SKM-1 (cell line): Measurements from ENCODE around the gene SMAD7.

ENCODE experiments used
- DNase-seq: peaks from one replicate; lab custom pipeline; 2025; ENCODE audit not compliant: unreplicated experiment; lab: John Stamatoyannopoulos, UW

Gene SMAD7

DNA sequence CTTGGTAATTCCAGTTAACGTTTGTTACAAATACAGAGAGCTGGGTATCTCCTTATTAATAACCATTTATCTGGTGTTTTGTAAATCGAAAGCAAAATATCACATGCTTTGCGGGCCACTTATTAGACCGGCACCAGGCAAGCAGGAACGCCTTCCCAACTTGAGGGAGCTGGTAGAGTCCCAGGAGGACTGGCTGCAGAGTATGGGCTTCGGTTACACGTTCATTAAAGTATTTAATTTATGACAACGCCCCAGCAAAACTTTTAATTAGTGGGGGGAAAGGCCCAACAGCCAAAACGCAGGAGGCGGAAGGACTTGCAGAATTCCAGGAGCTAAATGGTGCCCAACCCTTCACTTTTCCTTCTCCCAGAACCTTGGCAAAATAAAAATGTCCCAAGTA, 3.7 kb downstream of the SMAD7 start:
- DNase-seq = no peak

DNA sequence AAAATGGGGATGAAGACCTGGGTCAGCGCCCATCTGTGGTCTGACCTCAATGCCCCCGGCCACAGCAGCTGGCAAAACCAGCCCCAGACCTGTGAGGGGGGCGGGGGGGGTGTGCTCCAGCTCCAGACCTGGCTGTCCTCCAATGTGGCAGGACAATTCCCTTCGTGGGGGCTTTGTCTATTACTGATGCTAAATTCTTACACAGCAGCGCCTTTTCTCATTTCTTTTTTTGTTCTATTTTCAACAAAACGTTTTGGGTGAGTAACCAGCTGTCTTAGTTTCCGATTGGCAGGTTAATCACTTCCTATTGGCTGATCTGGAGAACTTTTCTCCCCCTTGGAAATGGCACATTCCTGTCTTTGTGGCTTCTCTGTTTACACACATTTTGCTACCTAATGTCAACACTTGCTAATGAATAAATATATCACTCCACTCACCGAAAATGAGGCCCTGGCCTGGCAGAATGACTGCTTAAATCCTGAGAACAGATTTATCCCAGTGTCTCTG, 4.4 kb downstream of the SMAD7 start:
- DNase-seq = no peak

DNA sequence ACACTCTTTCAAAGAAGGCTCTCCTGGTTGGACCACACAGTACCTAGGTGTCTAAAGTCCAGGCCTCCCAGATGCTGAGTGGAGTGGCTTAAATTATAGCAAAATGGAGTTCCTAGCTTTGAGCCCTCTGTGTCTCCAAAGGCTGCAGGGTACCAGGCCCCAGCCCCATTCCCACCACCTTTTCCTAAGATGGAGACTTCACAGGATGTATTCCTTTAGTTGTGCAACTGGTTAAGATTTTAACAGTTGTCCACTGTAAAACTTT, 4.9 kb downstream of the SMAD7 start:
- DNase-seq = no peak

DNA sequence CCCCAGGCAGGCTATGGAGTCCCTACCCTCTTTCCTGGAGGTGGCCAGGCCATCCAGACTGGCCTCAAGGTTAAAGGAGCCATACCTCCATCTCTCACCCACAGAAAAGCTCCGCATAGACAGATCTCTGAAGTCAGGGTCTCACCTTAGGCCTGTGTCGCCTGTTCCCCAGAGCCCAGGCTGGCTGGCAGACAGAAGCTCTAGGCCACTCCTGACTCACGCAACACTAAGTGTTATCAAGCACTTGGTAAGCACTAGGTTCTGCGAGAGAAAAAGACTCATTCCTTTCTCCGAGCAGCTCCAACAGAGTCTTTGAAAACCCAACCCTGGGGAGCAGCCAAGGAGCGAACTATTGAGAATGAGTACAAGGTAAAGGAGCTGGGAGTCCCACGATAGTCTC, 6.1 kb downstream of the SMAD7 start:
- no peak for DNase-seq

DNA sequence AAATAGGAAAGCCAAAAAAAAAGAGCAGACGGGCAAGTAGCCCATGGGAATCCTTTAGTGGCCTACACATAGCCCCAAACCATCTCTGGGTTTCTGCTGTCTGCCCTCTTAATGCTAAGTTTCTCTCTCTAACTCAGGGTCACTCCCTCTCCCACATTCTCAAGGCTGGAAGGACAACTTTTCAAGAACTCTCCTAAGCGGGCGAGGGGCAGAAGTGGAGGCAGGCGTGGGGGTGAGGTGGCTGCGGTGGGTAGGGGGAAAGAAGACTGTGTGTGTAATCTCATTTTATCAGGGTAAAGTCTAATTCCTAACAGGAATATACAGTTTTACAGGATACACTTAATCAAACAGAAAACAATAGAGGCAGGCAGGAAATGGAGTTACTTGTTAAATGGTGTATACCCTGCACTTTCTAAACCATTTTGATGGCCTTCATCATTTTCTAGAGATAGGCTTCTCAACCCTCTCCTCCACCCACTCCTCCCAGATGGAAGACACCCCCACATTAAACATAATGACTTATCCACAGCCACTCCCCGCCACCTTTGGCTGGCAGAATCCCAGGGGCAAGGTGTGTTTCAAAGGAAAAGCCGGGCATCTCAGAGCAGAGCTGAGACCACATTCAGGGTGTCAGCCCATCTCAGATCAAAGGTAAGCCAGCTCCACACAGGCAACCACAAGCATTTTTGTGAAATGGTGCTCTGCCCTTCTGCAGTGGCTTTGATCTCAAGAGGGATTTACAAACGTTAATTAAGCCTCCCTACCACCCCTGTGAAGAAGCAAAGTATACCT, 6.8 kb downstream of the SMAD7 start:
- DNase-seq = no peak

DNA sequence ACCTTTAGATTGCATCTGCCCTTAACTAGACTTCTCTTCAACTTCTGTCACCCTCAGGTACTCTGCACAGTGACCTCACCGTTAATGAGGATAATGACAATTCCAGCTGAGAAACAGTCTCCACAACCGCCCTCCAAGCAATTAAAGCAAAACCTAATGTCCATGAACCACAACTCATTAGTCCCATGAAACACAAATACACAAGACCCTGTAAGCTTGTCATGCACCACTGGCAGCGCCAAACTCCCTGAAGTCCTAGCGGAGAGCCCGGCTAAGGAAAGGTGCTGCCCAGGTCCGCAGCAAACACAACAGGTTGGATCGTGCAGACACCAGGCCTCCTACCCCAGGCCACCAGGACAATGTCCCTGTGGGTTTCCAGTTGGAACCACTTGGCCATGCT, 7.4 kb downstream of the SMAD7 start:
- DNase-seq = no peak

DNA sequence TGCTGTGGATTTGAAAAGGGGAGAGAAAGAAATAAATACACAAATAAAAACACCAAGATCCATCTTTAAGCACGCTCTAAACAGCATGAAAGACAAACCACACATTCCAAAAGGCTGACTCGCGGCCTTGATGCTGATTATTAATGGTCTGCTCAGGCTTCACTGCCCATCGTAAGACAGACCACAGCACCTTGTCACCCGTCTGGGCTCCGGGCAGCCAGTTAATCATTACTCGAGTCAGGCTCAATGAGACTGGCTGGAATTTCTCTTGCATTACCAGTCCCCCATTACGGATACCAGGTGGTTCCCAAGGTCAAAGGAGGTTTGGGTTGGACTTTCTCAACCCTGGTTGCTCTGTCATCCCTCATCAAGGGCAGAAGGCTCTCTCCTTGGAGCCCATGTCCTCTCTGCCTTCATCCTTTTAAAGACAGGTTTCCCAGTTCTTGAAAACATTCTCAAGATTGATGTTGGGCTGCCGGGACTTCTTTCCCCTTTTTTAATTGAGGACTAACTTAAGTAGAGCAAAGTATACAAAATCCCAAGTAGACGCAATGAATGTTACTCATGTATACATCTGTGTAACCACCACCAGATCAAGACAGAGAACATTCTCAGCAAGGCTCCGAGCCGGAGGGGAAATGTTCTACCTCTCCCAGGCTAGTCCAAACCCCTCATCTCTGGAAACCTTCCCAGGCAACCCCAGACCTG, 8.1 kb downstream of the SMAD7 start:
- DNase-seq = no peak

DNA sequence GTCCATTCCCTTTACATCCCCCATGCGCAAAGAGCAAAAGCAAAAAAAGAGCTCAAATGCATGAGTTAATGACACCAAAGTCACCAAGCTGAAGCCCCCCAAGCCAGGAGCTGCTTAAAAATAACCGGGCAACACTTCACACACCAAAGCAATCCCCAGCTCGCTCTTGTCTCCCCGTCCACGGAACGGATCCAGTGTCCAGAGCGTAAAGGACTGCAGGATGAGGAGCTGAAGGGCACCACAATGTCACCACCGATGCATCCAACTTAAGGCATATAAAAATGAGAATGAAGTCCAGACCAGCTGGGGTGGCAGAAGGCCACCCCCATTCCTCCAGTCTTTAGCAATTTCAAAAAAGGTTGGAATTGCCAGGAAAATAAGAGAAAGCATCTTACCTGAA, 8.7 kb downstream of the SMAD7 start:
- DNase-seq = no peak

DNA sequence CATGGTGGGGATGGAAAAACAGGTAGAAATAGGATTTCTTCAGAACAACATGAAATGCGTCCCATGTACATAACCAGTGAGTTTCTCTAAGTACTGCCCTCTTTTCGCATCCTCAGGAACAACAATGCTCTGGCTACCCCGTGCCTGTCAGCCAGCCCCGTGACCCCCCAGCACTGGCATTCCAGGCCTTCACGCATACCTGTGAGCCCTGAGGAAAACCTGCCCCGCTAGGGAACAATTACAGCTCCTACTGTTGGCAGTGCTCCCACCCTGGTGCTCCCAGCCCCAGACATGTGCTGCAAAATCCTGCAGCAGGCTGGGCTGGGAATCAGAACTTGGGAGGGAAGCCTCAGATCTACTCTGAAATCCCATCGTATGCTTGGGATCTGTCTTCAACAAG, 9.1 kb downstream of the SMAD7 start:
- DNase-seq = no peak

DNA sequence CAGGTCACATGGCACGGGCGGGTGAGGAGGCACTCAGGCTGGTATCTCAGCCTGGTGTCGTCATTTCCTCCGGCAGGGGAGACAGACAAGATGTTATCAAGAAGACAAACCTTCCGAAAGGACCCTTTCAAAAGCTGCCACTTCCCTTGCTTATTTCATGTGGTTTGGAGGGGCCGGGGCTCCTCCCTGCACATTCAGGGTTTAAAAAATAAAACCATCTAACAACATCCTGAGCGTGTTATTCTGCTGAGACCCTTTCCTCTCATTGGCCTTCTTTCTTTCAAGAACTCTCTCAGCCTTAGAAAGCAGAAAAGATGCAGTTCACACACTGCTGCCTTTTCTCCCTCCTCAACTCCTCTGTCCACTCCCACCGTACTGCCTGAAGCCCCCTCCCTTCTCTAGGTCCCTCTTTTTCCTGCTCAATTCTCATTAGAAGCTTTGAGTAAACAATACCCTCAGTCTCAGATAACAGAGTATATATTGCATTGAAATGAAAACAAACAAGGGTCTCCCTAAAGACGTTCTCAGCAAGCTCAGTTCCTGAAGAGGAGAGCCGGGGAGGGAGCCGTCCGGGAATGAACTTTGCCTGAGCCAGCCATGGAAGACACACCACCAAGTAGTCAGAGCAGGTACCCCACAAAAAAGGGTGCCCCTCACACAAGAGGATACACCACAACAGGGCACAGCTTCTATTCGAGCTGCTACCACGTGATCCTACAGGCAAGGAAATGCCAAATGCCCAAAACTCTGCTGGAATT, 9.7 kb downstream of the SMAD7 start:
- DNase-seq = no peak

DNA sequence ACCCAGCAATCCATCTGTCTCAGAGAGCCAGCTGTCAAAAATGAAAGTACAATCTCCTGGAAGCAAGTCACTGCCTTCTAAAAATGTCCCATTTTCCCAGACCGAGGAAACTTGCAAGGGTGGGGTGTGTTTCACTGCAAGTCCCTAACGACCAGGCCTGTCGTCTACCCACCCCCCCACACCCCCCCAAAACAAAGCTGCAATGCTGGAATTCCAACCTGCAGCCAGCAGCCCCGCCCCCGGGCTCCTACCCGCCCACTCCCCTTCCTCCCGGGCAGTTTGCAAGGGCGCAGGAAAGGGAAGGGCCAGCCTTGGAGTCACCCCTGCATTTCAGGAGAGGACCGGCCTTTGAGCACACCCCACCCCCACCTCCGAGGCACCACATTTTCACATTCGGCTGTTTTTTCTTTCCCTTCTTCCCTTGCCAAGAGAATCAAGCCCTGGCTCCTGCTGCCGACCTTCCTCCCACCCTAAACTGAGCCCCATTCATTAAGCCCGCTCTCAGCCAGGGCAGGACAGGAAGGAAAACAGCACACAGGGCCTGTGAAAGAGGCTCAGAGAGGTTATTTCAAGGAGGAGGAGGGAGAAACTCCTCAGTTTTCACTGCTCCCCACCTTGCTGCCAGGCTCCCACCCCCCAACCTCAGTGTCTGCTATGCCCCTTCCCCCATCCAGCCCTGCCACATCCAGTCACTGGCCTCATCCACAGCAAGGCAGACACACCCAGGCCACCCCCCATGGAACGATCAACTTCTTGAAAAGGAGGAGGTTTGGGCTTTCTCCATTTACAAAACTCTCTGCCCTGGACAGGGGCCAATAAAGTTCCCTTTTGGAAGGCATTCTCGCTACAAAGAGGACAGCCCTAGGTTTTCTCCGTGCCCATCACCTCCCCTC, 11.3 kb downstream of the SMAD7 start:
- no peak for DNase-seq

DNA sequence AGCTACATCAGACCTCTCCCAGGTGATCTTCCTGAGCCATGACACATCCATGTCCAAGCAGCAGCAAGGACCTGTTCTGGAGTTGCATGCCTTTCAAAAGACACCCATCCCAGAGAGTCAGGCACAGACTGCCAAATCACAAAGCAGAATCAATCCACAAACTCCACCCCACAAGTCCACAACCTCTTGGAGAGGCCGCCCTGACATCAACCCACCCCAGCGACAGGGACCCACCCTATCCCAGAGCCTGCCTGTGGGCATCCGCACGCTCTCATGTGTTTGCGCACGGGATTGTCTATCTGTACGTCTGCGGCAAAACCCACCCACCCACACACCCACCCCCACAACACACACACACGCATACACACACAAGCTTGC, 11.9 kb downstream of the SMAD7 start:
- no peak for DNase-seq

DNA sequence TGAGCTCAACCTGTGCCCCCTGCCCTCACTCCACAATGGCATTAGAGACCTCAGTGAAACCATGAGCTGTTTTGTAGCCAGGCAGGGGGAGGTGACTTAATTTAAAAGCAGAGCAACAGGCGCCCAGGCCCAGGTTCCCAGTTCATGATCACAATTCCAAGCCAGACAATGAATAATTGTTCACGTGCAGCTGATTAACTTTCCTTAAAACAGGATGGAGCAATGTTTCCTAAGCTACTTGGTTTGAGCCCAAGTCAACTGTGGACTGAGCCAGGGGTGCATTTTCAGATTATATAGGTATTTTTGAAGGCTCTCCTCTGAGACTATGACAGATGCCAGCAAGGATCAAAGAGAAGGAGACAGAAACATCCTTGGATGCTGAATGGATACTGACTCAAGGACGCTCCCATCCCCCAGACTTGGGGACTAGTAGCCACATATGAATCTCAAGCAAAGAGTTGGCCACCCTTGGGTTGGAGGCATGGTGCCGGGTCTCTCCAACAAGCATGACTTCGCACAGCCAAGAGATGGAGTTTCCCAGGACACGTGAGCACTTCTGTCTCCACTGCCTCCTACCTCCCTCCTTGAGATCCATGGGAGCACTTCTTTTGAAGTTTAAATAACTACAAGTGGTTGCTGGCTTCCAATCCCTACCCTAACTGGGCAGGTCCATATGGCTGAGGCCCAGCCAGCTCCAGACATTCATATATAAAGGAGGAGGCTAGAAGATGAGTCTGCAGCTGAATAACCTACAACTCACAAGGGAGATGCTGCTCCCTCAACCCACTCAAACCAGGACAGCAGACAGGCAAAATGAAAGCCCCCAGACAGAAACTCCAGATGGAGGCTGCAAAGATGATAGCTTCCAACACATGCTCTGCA, 12.7 kb downstream of the SMAD7 start:
- DNase-seq = no peak

DNA sequence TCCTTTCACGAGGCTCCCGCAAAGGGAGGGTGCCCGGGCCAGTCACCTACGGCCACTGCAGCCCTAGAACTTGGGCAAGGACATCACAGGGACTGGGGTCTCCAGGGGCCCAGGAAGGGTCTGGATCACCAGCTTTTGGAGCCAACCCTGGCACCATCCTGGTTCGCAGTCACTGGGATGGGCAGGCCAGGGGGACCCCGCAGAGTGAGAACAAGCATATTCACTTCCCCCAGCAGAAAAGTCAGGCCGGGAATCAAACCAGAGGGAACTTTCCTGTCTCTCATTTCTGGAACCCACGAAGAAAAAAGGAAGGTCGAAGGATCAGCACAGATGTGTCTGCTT, 15.4 kb downstream of the SMAD7 start:
- no peak for DNase-seq

DNA sequence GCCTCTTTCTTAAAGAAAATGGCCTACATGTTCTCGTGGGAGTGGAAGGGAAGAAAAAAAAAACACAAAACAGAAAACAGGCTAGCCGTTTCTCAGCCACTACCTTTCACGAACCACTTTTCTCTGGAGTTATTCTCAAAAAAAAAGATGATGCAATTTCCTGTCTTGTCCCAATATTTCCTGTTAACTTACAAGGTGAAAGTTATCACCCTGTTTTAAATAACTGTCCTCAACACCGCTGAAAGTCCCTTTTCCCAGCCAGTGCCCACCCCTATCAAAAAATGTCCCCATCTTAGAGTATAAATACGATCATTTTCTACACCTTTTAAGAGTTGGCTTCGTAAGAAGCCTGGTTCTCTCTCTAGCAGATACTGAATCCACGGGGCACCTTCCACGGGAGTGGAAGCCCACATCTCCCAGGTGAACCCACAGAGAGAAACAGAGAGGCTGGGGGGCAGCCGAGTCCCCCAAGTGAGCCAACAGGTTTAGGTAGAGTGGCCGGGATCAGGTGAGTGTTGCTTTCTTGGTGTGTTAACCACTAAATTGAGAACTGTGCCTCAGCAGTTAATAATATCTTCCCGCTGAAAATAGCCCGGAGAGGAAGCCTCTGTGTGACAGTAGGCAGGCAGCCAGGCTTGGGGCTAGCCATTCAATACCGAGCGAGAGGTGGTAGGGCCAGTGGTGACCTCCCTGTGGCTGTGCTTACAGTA, 15.9 kb downstream of the SMAD7 start:
- DNase-seq = peak; percentile 79

DNA sequence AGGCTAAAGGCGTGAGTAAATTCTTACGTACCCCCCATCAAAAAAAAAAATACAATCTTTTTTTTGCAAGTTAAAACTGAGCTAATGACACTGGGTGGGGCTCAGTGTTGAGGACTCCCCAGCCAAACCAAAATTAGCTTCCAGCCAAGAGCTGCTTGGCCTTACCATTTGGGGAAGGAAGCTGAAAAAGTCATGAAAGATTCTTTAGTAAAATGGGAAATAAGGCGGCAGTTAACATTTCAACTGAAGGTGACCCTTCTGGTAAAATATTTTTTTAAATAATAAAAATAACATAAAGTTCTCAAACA, 16.4 kb downstream of the SMAD7 start:
- peak; percentile 79 for DNase-seq

DNA sequence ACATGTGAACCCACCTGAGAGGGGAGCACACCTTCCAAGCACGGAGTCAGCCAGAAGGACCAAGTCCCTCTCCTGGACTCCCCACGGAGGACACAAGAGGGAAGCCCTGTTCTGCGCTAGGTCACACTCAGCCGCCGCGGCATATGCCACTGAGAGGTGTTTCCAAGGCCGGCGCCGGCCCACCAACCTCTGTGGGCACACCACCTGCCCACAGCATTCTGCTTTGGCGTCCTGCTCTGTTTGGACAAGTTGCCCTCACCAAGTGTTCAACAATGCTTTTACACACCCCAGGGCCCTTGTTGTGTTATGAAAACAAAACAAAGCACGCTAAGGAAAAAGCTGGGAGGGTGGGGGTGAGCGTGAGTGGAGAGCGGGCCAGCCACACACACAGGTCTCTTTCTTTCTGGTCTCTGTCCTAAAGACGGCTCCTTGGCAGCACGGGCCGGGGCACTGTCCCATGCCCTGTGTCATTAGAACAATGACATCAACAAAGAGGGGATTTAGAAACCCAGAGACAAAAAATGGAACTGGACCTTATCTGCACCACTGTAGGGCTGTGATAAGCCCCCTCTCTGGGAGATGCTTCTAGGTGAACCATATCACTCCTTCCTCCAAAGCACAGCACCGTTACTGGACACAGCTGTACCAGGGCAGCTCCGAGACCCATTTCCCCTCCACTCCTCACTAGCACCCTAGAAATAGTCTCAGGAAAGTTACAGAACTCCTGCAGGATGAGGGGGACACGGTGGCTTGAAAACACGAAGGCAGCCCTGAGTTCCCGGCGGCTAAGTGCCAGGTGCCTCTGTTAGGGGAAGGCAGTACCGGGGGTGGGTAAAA, 17.0 kb downstream of the SMAD7 start:
- no peak for DNase-seq

DNA sequence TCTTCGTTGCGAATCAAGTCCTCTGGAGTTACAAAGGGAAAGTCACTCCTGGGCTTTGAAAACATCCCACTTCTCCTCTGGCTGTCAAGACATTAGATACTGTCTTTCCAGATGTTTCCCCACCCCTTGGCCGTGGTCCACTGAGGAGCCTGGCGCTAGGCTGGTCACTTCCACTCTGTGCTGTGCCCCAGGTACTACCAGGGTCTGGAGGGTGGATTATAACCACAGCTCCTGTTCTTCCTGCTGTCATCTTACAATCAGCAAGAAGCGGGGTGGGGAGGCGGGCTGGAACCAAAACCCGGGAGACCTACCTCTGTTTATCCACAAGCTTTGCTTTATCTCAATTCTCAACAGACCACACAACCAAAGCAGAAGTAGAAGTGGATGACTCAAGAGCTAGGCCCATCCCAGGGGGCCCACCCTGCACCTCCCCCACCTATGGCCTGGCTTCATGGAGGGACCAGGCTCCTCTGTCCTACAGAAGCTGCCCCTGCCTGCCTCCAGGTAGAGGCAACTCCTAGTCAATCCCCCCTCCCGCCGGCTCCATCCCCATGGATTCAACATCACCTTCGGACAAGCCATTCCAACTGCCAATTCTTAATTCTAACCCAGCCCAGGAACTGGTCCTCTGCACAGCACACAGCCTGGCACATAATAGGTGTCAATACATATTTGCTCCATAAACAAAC, 17.8 kb downstream of the SMAD7 start:
- DNase-seq = peak; percentile 47
